HG02885 (cell line): ENCODE measurements around the gene ARMH2.
A peak's percentile ranks its signal among the peaks of the same experiment; 100 is the strongest.

ENCODE experiments used
- ATAC-seq: cut with Tn5 transposase; IDR thresholded peaks from one replicate; pipeline ENCODE4 v1.9.1; 2021; ENCODE audit warnings: mild to moderate bottlenecking; ENCODE audit not compliant: unreplicated experiment, poor library complexity

The ARMH2 gene

GRCh38 chr6:24821860-24822444, 23.2 kb upstream of the ARMH2 start:
- ATAC-seq = no peak

GRCh38 chr6:24818346-24818745, 19.6 kb upstream of the ARMH2 start:
- ATAC-seq = no peak

- ATAC-seq = no peak
These were observed 11.0 kb upstream of the ARMH2 start for GRCh38 chr6:24809728-24810127.

GRCh38 chr6:24807584-24807983, 8.9 kb upstream of the ARMH2 start:
- no peak for ATAC-seq

- ATAC-seq = no peak
These were observed 3.7 kb upstream of the ARMH2 start for GRCh38 chr6:24802271-24803059.

GRCh38 chr6:24799541-24799915, 811 bp upstream of the ARMH2 start:
- ATAC-seq = no peak

GRCh38 chr6:24797596-24798216, 1.0 kb downstream of the ARMH2 start:
- ATAC-seq = no peak

GRCh38 chr6:24796616-24797290, 2.0 kb downstream of the ARMH2 start:
- no peak for ATAC-seq

- ATAC-seq = no peak
These were observed 3.6 kb downstream of the ARMH2 start for GRCh38 chr6:24795106-24795505.

- ATAC-seq = no peak
These were observed 10.6 kb downstream of the ARMH2 start for GRCh38 chr6:24788031-24788665.

- no peak for ATAC-seq
These were observed 18.5 kb downstream of the ARMH2 start for GRCh38 chr6:24780206-24780605.

GRCh38 chr6:24779416-24780016, 19.2 kb downstream of the ARMH2 start:
- ATAC-seq = no peak

- ATAC-seq = no peak
These were observed 19.8 kb downstream of the ARMH2 start for GRCh38 chr6:24778878-24779277.

GRCh38 chr6:24778121-24778520, 20.6 kb downstream of the ARMH2 start:
- no peak for ATAC-seq

GRCh38 chr6:24777227-24777626, 21.5 kb downstream of the ARMH2 start:
- ATAC-seq = no peak

- ATAC-seq = no peak
These were observed 23.1 kb downstream of the ARMH2 start for GRCh38 chr6:24775520-24776058.

- ATAC-seq = peak; percentile 91
These were observed 23.8 kb downstream of the ARMH2 start, which contains the start of gene GMNN for GRCh38 chr6:24774696-24775519. Gene GMNN, plus strand, starts transcription at chr6:24774937. Its CDS starts 2,310 bp downstream, at chr6:24777247.

- no peak for ATAC-seq
These were observed 30.4 kb downstream of the ARMH2 start for GRCh38 chr6:24768361-24768760.
